ENCODE data around the gene PPP5C. TPM values are rescaled to one million over a fixed set of nuclear protein-coding genes. Genes with fewer than 3 reads are reported as not detected.

Gene PPP5C
- total RNA-seq, 4 donors from 2014 or later: 32.0 to 63.1 (median 48.4) TPM

- intact Hi-C loops (cut with DNase I; ENCODE audit: low total_unique reads): no loop called here
- no peak for DNase-seq (ENCODE audit: low spot score in 2 of 2)
- no peak overlapping the region for H3K4me3 ChIP-seq (ENCODE audit: low read depth, poor library complexity, severe bottlenecking)
- WGBS, 2 donors: 94 to 100% methylated on average over 2 of the region's 2 CpGs
- no peak for TF ChIP-seq CTCF (IDR thresholded peaks at IDR 0.05)
- no peak for TF ChIP-seq POLR2A (IDR thresholded peaks at IDR 0.05)
Observed at GRCh38 chr19:46328079-46328478, 18.8 kb upstream of the PPP5C start.

GRCh38 chr19:46330319-46330918 is 16.5 kb upstream of the PPP5C start:
- DNase-seq (ENCODE audit: low spot score in 2 of 2): no peak
- intact Hi-C loops (cut with DNase I; ENCODE audit: low total_unique reads): no loop called here

GRCh38 chr19:46337487-46337886 is 9.4 kb upstream of the PPP5C start:
- intact Hi-C loops (cut with DNase I; ENCODE audit: low total_unique reads): no loop called here
- TF ChIP-seq POLR2A (IDR thresholded peaks at IDR 0.05) (no peak), CTCF (IDR thresholded peaks at IDR 0.05) (no peak)
- no peak for DNase-seq (ENCODE audit: low spot score in 2 of 2)
- no peak overlapping the region for H3K4me3 ChIP-seq (ENCODE audit: low read depth, poor library complexity, severe bottlenecking)
- 91 to 96% methylated on average over 1 of the region's 1 CpG for WGBS, 2 donors

More at GRCh38 chr19:46330319-46330918, 16.5 kb upstream of the PPP5C start:
- TF ChIP-seq POLR2A (IDR thresholded peaks at IDR 0.05): no peak
- TF ChIP-seq CTCF (IDR thresholded peaks at IDR 0.05): no peak
- WGBS, 2 donors: 95 to 97% methylated on average over 2 of the region's 2 CpGs
- H3K4me3 ChIP-seq (ENCODE audit: low read depth, poor library complexity, severe bottlenecking): no peak overlapping the region

- intact Hi-C loops (cut with DNase I; ENCODE audit: low total_unique reads): loop anchor here (1.0 kb wide), 1 partner anchor 169 kb away; no protein-coding TSS in a partner anchor
- WGBS, 2 donors: 59 to 62% methylated on average over 10 of the region's 10 CpGs
Observed at GRCh38 chr19:46339446-46339845, 7.4 kb upstream of the PPP5C start.

GRCh38 chr19:46340051-46340659 is 6.7 kb upstream of the PPP5C start:
- intact Hi-C loops (cut with DNase I; ENCODE audit: low total_unique reads): no loop called here
- TF ChIP-seq CTCF (IDR thresholded peaks at IDR 0.05) (no peak), POLR2A (IDR thresholded peaks at IDR 0.05) (no peak)
- H3K4me3 ChIP-seq (ENCODE audit: low read depth, poor library complexity, severe bottlenecking): no peak overlapping the region
- 95 to 96% methylated on average over 11 of the region's 11 CpGs for WGBS, 2 donors
- DNase-seq (ENCODE audit: low spot score in 2 of 2): no peak

More at GRCh38 chr19:46339446-46339845, 7.4 kb upstream of the PPP5C start:
- no peak for DNase-seq (ENCODE audit: low spot score in 2 of 2)
- TF ChIP-seq POLR2A (IDR thresholded peaks at IDR 0.05): no peak
- TF ChIP-seq CTCF (IDR thresholded peaks at IDR 0.05): no peak
- no peak overlapping the region for H3K4me3 ChIP-seq (ENCODE audit: low read depth, poor library complexity, severe bottlenecking)

Data from lower leg skin (tissue), 4 donors.